CD4-positive, alpha-beta T cell treated with Interleukin-6 at 100 ng/mL for 8 hours (primary cell): ENCODE data around the gene LCE2A.

Source experiments
- DNase-seq: peaks from one replicate; pipeline ENCODE4 v3.0.0-alpha.2; 2020; ENCODE audit warnings: mixed read lengths, low spot score

Gene LCE2A

DNA sequence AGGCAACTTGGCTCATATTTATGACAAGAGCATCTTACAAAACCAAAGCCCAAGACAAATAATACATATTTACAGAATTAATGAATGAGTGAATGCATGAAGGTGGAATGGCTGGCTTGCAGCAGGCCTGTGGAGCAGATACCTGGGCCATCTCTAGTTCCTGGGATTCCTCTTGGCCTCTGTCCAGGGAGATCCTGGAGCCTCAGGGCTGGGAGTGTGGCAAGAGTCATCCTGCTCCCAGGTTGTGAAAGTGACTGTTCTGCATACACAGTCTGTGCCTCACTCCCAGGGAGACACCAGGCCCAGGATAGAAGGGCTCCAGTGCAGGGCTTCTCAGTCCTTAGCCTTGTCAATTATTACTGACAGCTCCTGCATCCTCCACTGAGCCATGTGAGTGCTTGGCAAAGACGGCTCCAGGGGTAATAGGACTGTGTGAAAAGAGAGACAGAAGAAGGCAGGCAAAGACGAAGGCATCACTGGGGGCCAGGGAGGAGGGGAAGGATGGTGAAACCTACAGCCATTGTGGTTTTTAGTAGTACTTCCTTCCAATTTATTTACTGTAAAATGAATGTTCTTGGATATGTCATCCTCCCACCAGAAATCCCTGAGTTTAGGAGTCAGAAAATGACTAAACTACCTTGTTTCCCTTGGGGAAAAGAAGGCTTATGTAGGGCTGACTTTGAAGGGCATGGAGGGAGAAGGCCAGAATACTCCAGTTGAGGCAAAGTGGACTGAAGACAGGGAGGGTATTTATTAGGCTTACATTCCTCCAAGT, 45.4 kb downstream of the LCE2A start:
- no peak for DNase-seq

DNA sequence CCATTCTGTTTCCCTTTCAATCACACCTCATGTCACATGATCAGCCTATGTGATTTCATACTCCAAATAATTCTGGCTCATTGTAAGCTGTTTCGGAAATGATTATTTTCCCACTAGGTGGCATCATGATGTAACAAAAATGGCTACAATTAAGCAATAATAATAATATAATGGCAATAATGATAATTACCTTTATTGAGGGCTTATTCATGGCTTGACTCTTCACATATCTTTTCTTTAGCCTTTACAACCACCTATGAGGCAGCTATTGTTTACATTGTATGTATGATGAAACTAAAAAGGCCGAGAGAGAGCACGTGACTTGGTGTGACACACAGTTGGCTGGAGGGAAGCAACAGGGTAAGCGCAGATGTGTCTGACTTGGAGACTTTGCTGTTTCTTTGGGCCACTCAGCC, 47.2 kb downstream of the LCE2A start:
- no peak for DNase-seq

DNA sequence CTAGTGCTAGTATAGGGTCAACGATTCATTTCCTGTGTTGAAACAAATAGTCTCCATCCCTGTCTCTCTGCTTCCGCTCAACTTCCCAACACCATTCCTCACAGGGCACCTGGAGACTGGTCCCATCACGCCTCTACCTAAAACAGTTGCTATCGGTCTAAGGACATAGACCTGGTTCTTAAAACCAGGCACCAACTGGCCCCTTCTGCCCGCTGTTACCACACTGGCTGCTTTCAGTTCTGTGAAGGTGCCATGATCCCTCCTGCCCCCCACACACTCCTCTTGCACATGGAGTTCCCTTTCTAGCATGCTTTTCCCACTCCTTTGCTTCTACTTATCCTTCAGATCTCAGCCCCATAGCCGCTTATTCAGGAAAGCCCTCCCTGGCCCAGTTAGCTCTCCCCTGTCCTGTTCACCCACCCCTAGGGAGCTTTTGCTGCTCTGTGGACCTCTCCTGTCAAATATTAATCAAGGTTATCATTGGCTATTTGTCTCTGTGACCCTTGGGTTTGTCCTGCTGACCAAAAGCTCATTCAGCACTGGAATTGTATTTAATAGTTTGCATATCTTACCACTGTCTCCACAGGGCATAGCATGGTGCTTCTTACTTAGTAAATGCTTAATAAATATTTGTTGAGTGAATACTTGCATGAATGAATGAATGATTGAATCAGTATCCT, 47.8 kb downstream of the LCE2A start:
- DNase-seq = no peak

DNA sequence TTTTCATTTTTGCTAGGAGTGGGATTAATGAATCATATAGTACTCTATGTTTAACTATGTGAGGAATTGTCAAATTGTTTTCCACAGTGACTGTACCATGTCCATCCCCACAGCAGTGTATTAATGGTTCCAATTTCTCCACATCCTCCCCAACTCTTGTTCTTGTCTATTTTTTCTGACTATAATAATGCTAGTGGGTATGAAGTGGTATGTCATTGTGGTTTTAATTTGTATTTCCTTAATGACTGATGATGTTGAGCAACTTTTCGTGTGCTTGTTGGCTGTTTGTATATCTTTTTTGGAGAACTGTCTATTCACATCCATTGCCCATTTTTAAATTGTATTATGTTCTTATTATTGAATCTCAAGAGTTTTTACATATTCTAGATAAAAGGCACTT, 49.7 kb downstream of the LCE2A start:
- DNase-seq = no peak
